Right lobe of liver (tissue), 4 donors: ENCODE data around the gene MS4A5.

Experiments
- POLR2A ChIP-seq: fragments of 450-650 bp; IDR thresholded peaks from one replicate; pipeline ENCODE4 v1.6.1; 2017; ENCODE audit warnings: antibody characterized with exemption, mild to moderate bottlenecking
- TF ChIP-seq, protein P1 (sequence below), 4 donors: fragments of 200-600 bp in 3 of 4; fragments of 450-650 bp in 1 of 4; IDR thresholded peaks; one replicate each; pipeline versions ENCODE4 v1.5.1 to v1.8.0; 2016 to 2022; ENCODE audit warnings: antibody characterized with exemption in 4 of 4, mild to moderate bottlenecking in 2 of 4
- donor health status: DM: no; HTN: no; CAD: no.
- donor health status: DM: no; HTN: no; CAD: no.
- donor health status: DM: no; HTN: yes; CAD: no.

DNA sequence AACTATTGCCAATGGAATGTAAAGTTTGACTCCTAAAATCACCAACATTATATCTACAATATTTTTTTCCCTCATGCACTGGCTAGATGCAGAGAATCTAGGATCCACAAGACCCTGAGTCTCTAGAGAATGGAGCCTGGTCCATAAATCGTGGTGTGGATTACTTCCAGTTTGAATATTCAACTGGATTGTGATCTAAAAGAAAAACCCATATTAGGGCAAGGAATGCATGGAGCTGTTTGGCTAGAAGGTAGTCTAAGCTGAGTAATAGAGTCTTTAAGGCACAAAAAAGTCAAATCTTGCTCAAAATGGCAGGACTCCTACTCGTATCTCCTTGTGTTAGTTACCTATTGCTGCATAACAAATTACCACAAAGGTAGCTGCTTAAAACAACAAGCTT lies 9.4 kb upstream of the MS4A5 start:
- TF ChIP-seq POLR2A: no peak
- TF ChIP-seq, protein P1, sequence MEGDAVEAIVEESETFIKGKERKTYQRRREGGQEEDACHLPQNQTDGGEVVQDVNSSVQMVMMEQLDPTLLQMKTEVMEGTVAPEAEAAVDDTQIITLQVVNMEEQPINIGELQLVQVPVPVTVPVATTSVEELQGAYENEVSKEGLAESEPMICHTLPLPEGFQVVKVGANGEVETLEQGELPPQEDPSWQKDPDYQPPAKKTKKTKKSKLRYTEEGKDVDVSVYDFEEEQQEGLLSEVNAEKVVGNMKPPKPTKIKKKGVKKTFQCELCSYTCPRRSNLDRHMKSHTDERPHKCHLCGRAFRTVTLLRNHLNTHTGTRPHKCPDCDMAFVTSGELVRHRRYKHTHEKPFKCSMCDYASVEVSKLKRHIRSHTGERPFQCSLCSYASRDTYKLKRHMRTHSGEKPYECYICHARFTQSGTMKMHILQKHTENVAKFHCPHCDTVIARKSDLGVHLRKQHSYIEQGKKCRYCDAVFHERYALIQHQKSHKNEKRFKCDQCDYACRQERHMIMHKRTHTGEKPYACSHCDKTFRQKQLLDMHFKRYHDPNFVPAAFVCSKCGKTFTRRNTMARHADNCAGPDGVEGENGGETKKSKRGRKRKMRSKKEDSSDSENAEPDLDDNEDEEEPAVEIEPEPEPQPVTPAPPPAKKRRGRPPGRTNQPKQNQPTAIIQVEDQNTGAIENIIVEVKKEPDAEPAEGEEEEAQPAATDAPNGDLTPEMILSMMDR (IDR thresholded peaks at IDR 0.05): no peak
